HL-60 (cell line): ENCODE measurements around the gene CHRNA9.
A peak's percentile ranks its signal among the peaks of the same experiment; 100 is the strongest.
"Not testable (repeated sequence)": the region's sequence is repeated elsewhere in the genome, so short reads cannot be mapped to it uniquely, and the experiment has no call there.

Experiments used
- DNase-seq, 2 experiments: peaks; one replicate each; pipeline ENCODE4 v3.0.0-alpha.2; 2010 to 2020; ENCODE audit warnings: low read depth in 1 of 2, low spot score in 1 of 2
- H3K27ac ChIP-seq: fragments of 250-450 bp; sonication (Bioruptor Pico); replicated peaks from 2 replicates; pipeline ENCODE4 v1.5.1; 2020; ENCODE audit warnings: mild to moderate bottlenecking, moderate library complexity
- H3K27me3 ChIP-seq: fragments of 250-450 bp; sonication (Bioruptor Pico); 2 replicates; pipeline ENCODE4 v1.5.1; 2021; ENCODE audit warnings: mild to moderate bottlenecking, moderate library complexity; ENCODE audit not compliant: insufficient read depth, poor library complexity, severe bottlenecking
- H3K4me3 ChIP-seq: replicated peaks from 2 replicates; pipeline ENCODE4 v1.5.1; 2011; ENCODE audit warnings: mild to moderate bottlenecking, control low read depth, low read length; ENCODE audit not compliant: insufficient read depth
- GABPA ChIP-seq: IDR thresholded peaks from 2 replicates; pipeline ENCODE4 v1.6.1; 2012; ENCODE audit warnings: low read depth
- POLR2AphosphoS5 ChIP-seq: IDR thresholded peaks from 2 replicates; pipeline ENCODE4 v1.6.1; 2012; ENCODE audit warnings: low read depth
- REST ChIP-seq: IDR thresholded peaks from 2 replicates; pipeline ENCODE4 v1.6.1; 2012; ENCODE audit warnings: low read depth; ENCODE audit not compliant: insufficient replicate concordance
- SPI1 ChIP-seq: IDR thresholded peaks from 2 replicates; pipeline ENCODE4 v1.6.1; 2012; ENCODE audit warnings: low read depth, mild to moderate bottlenecking, borderline replicate concordance
- TF ChIP-seq, protein P1 (sequence below): IDR thresholded peaks from one replicate; pipeline ENCODE4 v1.5.1; 2011; ENCODE audit warnings: low read length, control low read depth, inconsistent platforms; ENCODE audit not compliant: insufficient read depth

The CHRNA9 gene

DNA sequence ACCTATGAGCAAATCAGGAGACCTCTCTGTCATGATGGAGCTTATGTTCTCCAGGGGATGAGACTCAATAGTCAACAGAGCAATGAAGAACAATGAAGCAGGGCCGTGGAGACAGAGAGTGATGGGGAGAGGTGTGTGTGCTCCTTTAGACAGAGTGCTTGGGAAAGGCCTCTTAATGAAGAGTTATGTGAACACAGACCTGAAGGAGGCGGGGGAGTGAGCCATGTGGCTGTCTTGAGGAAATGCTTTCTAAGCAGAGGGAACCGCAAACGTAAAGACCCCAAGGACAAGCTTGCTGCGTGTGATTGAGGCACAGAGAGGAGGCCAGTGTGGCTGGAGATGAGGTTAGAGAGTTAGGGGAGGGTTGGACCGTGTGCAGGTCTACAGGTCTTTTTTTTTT lies 53.1 kb downstream of the CHRNA9 start:
- Histone ChIP-seq H3K27me3 (no peaks in the 10 kb centered on the region), H3K27ac (no peak overlapping the region), H3K4me3 (no peak overlapping the region)
- TF ChIP-seq, protein P1, sequence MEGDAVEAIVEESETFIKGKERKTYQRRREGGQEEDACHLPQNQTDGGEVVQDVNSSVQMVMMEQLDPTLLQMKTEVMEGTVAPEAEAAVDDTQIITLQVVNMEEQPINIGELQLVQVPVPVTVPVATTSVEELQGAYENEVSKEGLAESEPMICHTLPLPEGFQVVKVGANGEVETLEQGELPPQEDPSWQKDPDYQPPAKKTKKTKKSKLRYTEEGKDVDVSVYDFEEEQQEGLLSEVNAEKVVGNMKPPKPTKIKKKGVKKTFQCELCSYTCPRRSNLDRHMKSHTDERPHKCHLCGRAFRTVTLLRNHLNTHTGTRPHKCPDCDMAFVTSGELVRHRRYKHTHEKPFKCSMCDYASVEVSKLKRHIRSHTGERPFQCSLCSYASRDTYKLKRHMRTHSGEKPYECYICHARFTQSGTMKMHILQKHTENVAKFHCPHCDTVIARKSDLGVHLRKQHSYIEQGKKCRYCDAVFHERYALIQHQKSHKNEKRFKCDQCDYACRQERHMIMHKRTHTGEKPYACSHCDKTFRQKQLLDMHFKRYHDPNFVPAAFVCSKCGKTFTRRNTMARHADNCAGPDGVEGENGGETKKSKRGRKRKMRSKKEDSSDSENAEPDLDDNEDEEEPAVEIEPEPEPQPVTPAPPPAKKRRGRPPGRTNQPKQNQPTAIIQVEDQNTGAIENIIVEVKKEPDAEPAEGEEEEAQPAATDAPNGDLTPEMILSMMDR, result no peak
- TF ChIP-seq SPI1, result no peak
- no peak for TF ChIP-seq REST
- TF ChIP-seq GABPA, result no peak
- no peak for TF ChIP-seq POLR2AphosphoS5
- DNase-seq, result peak in 1 of 2 experiments; percentile 38

DNA sequence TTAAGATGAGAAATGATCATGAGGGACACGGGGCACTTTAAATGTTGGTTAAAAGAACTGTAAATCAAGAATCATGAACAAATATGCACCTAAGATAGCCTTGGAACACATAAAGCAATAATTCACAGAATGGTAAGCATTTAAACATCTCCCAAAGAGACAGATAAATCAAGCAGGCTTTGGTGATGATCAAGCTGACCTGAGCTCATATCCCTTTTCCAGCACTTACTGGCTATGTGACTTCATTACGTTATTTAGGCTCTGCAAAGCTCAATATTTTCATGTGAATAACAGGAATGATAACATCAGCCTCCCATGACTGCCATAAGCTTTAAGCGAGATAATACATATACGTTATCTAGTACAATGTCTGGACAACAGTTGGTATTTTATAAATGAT lies 54.9 kb downstream of the CHRNA9 start:
- H3K4me3 ChIP-seq, result no peak overlapping the region
- TF ChIP-seq REST, result no peak
- TF ChIP-seq SPI1, result no peak
- TF ChIP-seq, protein P1, result no peak
- no peak for TF ChIP-seq POLR2AphosphoS5
- TF ChIP-seq GABPA, result no peak

GRCh38 chr4:40392241-40392640 lies 57.1 kb downstream of the CHRNA9 start:
- not testable (repeated sequence) for DNase-seq, H3K27me3 ChIP-seq, H3K4me3 ChIP-seq, H3K27ac ChIP-seq

More for the DNA sequence above, 54.9 kb downstream of the CHRNA9 start:
- H3K27me3 ChIP-seq, result no peaks in the 10 kb centered on the region
- H3K27ac ChIP-seq, result no peak overlapping the region
- no peak for DNase-seq

- H3K27me3 ChIP-seq, result no peaks in the 10 kb centered on the region
- no peak overlapping the region for H3K4me3 ChIP-seq
- H3K27ac ChIP-seq, result no peak overlapping the region
- TF ChIP-seq SPI1 (peak; percentile 10; the same call in 1 of the 2 replicates), POLR2AphosphoS5 (no peak)
- DNase-seq, result no peak
Observed at GRCh38 chr4:40394236-40394635, 59.1 kb downstream of the CHRNA9 start.

- no peak for DNase-seq
- no peak overlapping the region for H3K27ac ChIP-seq
- no peak for TF ChIP-seq REST
- TF ChIP-seq, protein P1, result no peak
- TF ChIP-seq GABPA, result no peak
- TF ChIP-seq POLR2AphosphoS5, result no peak
- TF ChIP-seq SPI1, result no peak
Observed at GRCh38 chr4:40395166-40395900, 60.2 kb downstream of the CHRNA9 start.

More at GRCh38 chr4:40395166-40395900, 60.2 kb downstream of the CHRNA9 start:
- H3K4me3 ChIP-seq, result no peak overlapping the region
- no peaks in the 10 kb centered on the region for H3K27me3 ChIP-seq
